GM18861 (cell line): ENCODE measurements around the gene CNTN2.

ENCODE experiments used
- ATAC-seq: cut with Tn5 transposase; IDR thresholded peaks from one replicate; pipeline ENCODE4 v1.9.1; 2021; ENCODE audit not compliant: unreplicated experiment

Gene CNTN2

DNA sequence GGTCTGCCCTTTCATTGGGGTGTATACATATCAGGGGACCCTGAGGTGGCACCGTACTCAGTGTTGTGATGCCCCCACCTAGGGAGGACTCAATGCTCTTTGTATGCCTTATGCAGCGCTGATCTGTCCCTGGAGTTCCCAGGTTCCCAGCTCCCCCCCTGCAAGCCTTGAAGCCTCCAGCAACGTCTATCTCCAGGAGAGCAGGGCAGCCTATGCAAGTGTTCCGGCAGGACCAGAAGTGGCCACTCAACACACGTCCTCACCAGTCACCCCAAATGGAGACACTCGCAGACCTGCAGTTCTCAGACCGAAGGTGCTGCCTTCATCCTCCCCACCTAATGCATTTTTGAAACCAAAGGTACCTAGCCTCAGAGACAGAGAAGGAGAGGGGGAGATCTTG lies 25.2 kb upstream of the CNTN2 start:
- ATAC-seq: no peak

DNA sequence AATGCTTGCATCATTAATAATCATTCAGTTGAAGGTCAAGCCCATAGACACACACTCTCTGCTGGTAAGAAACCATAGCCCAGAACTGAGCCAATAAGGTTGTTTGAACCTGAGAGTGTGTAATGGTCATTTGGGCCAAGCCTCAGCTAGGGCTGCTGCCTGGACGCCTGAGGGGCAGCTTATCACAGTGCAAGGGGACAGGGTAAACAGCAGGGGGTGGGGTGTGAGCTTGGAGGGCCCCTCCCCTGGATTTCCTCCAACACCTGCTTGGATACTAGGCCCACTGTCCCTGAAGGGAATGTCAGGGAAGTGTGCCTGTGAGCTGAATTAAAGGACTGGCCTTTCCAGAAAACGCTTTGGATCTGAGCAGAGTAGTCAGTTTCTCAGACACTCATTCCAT lies 24.6 kb upstream of the CNTN2 start:
- no peak for ATAC-seq

- no peak for ATAC-seq
Observed at GRCh38 chr1:205020466-205020865, 22.5 kb upstream of the CNTN2 start.

DNA sequence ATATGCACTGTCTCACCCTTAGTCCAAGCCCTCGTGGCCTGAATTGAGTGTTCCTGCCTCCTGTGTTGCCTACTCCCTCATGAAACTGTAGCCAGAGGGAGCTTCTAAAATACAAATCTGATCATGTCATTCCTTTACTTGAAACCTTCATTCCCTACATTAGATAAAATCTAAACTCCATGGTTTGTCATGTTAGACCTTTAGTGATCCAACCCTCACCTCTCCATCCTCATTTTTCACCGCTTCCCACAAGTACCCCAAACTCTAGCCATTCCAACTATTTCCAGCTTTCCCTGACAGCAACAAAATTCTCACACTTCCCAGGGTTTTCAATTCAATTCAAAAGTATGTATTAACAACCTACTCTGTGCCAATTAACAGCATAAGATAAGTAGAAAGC lies 18.3 kb upstream of the CNTN2 start:
- no peak for ATAC-seq

DNA sequence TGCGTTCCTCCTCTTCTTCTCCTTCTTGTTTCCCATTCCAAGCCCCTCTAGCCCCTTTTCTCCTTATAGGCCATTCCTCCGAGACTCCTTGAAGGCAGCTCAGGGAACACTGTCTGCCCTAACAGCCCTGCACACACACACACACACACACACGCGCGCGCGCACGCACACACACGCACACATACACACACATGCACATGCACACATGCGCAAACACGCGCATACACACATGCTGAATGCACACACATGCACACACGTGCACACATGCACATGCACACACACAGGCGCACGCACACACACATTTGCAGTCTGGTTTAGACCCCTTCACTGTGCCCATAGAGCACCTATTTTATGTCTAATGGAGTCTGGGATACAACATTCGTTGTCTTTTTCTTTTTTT lies 17.8 kb upstream of the CNTN2 start:
- no peak for ATAC-seq

DNA sequence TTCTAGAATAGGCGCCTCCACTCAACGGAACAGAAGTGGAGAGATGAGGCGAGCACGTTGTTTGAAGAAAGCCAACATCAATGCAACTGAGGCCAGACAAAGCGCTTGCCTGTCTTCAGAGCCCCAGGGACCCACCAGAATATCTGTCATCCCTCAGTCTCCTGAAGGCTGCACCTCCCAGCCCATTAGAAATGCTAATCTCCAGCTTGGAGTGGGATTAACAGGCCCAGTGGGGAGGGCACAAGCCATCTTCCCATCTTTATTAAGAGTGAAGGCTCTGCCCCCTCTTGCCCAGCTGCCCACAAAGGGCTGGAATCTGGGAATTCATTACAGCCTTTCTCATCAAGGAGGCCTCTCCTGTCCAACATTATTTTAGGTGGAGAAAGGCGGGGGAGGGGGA lies 16.8 kb upstream of the CNTN2 start:
- no peak for ATAC-seq

DNA sequence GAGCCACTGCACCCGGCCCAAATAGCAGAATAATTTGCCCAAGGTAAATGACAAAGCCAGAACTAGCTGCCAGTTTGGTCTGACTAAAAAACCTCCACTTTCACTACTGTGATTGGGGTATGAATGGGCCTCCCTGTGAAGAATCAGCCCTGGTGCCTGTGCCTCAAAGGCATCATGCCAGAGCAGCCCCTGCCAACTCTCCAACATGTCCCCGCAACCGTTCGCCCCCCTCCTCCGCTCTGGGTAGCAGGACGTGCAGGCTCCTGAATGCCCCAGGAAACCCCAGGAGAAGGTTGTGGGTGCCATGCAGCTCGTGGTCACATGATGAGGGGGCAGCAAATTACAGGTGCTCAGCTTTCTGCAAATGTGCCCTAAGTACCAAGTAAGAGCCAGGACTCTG lies 14.6 kb upstream of the CNTN2 start:
- no peak for ATAC-seq

DNA sequence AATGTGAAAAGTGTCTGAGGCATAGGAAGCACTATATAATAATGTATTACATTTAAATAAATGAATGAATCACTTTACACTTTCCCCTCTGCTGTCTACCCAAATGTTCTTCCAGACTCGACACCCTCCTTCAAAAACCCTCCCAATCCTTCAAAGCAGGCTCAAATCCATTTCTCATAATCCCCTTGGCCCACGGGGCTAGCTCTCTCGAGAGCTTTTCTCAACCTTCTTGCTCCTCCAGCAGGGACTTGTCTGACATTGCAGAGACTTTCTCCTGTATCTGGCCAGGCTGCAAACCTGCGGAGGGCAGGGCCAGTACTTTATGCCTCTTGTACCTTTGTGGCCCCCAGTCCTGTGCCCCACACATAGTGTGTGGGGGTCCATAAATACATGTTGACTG lies 14.1 kb upstream of the CNTN2 start:
- ATAC-seq: no peak

GRCh38 chr1:205030241-205030640 lies 12.8 kb upstream of the CNTN2 start:
- no peak for ATAC-seq

DNA sequence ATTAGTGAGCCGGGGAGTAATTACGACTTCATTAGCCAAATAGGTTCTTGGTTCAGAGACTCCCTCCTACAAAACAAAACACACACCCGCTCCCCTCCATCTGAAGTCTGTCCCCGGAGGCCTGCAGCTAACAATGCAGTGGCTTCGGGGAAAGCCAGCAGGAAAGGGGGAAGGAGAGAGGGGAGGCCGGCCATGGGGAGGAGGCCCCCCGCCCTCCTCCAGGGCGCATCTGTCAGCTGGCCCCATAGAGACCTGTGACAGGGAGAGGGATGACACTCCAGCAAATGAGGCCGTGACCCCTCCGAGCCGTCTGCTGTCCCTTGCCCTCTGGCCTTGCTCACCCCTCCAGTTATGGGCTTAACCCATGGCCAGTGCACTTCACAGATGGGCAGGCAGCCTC lies 12.1 kb upstream of the CNTN2 start:
- ATAC-seq: no peak

GRCh38 chr1:205032508-205032907 lies 10.5 kb upstream of the CNTN2 start:
- no peak for ATAC-seq

DNA sequence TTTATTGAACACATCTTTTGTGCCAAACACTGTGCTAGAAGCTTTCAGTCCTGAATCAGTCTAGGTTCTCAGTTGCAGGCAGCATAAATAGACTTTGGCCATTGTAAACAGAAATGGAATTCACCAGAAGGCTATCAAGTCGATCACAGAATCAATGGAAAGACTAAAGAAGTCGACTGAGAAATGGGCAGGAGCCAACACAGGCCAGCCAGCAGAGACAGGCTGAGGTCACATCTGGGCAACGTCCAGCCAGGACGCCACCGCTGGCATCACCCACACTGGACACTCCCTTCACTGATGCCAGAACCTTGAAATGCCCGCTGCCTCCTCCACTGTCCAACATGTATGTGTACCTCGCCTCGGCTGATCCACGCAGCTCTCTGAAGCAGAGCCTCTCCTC lies 5.5 kb upstream of the CNTN2 start:
- no peak for ATAC-seq

- no peak for ATAC-seq
Observed at GRCh38 chr1:205038132-205038786, 4.8 kb upstream of the CNTN2 start.

DNA sequence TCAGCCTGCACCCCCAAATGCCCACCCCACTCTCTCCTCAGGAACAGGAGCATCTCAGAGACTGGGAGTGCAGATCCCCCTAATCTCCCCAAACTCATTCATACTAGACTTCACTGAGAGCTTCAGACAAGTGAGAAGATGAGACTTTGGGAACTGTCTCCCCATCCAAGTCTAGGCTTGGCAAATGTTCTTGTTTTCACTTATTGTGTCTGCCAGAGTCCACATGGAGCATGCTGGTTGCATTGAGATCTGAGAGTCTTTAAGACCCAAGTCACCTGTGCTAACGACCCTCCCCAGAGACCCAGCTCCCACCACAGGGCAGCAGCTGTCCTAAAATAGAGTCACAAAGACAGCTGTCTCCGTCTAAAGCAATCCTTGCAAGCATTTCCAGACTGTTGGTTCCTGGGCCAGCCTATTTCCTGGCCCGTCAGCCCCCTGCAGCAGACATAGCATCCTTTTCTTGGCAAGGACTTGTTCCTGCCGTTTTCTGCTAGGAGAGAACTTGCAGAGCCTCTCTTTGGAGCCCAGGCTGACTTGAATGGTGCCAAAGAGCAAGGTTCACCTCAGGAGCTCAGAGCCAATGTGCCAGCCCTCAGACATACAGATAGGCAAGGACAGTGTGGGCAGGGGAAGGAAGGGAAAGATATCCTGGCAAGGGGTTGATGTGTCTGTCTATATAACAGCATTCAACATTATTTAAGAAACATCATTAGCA lies 1.9 kb upstream of the CNTN2 start:
- no peak for ATAC-seq

- no peak for ATAC-seq
Observed at GRCh38 chr1:205041998-205042910, 758 bp upstream of the CNTN2 start.

- no peak for ATAC-seq
Observed at GRCh38 chr1:205043866-205044265, 854 bp downstream of the CNTN2 start.

DNA sequence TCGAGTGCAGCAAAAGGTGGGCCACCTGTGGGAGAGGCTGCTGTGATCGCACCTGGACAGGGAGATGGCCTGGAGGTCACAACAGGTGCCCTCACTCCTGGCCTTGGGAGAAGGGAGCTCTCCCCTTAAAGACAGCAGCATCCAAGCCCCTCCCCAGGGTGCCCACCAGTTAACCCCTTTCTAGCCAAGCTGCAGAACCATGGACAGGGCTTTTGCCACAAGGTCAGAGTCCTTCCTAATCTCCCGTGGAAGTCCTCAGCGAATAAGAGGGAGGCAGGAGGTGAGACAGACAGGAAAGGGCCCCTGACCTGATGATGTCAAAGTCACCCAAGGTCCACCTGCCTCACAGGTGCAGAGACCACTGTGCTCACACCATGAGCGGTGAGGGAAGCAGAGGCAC lies 1.7 kb downstream of the CNTN2 start:
- ATAC-seq: no peak

DNA sequence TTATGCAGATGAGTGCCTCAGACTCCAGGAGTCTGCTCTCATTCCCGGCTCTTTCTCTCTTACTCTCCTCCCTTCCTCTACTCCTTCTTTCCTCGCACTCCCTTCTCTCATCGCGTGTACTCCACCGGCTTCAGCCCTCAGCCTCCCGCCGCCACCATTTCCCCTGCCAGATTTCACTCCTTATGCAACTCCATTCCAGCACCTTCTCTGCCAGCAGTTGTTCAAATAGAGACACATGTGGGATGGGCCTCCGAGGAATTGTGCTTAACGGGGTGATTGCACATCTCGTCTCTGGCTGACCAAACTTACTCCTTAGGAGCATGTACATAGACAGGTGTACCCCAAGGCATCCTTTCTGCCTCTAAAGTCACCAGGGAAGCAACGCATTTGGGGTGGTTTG lies 2.1 kb downstream of the CNTN2 start:
- ATAC-seq: no peak

GRCh38 chr1:205046870-205047269 lies 3.9 kb downstream of the CNTN2 start:
- no peak for ATAC-seq

- no peak for ATAC-seq
Observed at GRCh38 chr1:205047764-205048231, 4.8 kb downstream of the CNTN2 start.

GRCh38 chr1:205048382-205048781 lies 5.4 kb downstream of the CNTN2 start:
- ATAC-seq: no peak

- no peak for ATAC-seq
Observed at GRCh38 chr1:205049479-205049878, 6.5 kb downstream of the CNTN2 start.
